IMR-90 (cell line): ENCODE data around the gene AKIRIN2.

Experiments
- CTCF ChIP-seq: conservative IDR thresholded peaks from 2 replicates; pipeline ENCODE4 v1.5.1; 2012; ENCODE audit warnings: mild to moderate bottlenecking, low read depth, low read length, improper control_type of control experiment
- MAFK ChIP-seq: IDR thresholded peaks from 2 replicates; pipeline ENCODE4 v1.6.1; 2012; ENCODE audit warnings: low read depth, low read length, improper control_type of control experiment
- MAZ ChIP-seq: IDR thresholded peaks from 2 replicates; pipeline ENCODE4 v1.6.1; 2012; ENCODE audit warnings: low read depth, mild to moderate bottlenecking, low read length, improper control_type of control experiment, moderate library complexity, borderline replicate concordance
- POLR2A ChIP-seq: IDR thresholded peaks from 2 replicates; pipeline ENCODE4 v1.6.1; 2012; ENCODE audit warnings: mild to moderate bottlenecking, low read depth, low read length

- TF ChIP-seq CTCF, result no peak
- TF ChIP-seq MAZ, result no peak
- TF ChIP-seq POLR2A, result no peak
- TF ChIP-seq MAFK, result no peak
Observed at GRCh38 chr6:87724983-87725811, 23.2 kb upstream of the AKIRIN2 start.
